HEK293 (cell line): ENCODE measurements around the gene RPS18.

Experiments
- GLI2 ChIP-seq: fragments of 450-650 bp; formaldehyde crosslinking; IDR thresholded peaks from 2 replicates; pipeline ENCODE4; 2017; ENCODE audit warnings: missing biosample characterization, missing genetic modification characterization, low read depth, borderline replicate concordance
- PRDM2 ChIP-seq: fragments of 450-650 bp; formaldehyde crosslinking; IDR thresholded peaks from 2 replicates; pipeline ENCODE4 v1.5.1; 2016; ENCODE audit warnings: missing biosample characterization, missing genetic modification characterization, borderline replicate concordance
- PRDM4 ChIP-seq: fragments of 450-650 bp; formaldehyde crosslinking; IDR thresholded peaks from 2 replicates; pipeline ENCODE4 v1.5.1; 2017; ENCODE audit warnings: missing biosample characterization, missing genetic modification characterization
- WT1 ChIP-seq: fragments of 450-650 bp; formaldehyde crosslinking; IDR thresholded peaks from 2 replicates; pipeline ENCODE4 v1.5.1; 2016; ENCODE audit warnings: missing biosample characterization, missing genetic modification characterization
- ZBTB10 ChIP-seq: fragments of 450-650 bp; formaldehyde crosslinking; IDR thresholded peaks from 2 replicates; pipeline ENCODE4 v1.5.1; 2016; ENCODE audit warnings: missing biosample characterization, missing genetic modification characterization
- ZNF140 ChIP-seq: fragments of 450-650 bp; formaldehyde crosslinking; IDR thresholded peaks from 2 replicates; pipeline ENCODE4 v1.5.1; 2016; ENCODE audit warnings: missing biosample characterization, missing genetic modification characterization
- ZNF146 ChIP-seq: fragments of 450-650 bp; formaldehyde crosslinking; IDR thresholded peaks from 2 replicates; pipeline ENCODE4 v1.5.1; 2016; ENCODE audit warnings: missing biosample characterization, missing genetic modification characterization
- ZNF221 ChIP-seq: fragments of 450-650 bp; formaldehyde crosslinking; IDR thresholded peaks from 2 replicates; pipeline ENCODE4 v1.5.1; 2017; ENCODE audit warnings: missing biosample characterization, missing genetic modification characterization, borderline replicate concordance
- ZNF223 ChIP-seq: fragments of 450-650 bp; formaldehyde crosslinking; IDR thresholded peaks from 2 replicates; pipeline ENCODE4 v1.5.1; 2016; ENCODE audit warnings: missing biosample characterization, missing genetic modification characterization
- ZNF398 ChIP-seq: fragments of 450-650 bp; formaldehyde crosslinking; IDR thresholded peaks from 2 replicates; pipeline ENCODE4 v1.5.1; 2017; ENCODE audit warnings: missing biosample characterization, missing genetic modification characterization
- ZNF548 ChIP-seq: fragments of 450-650 bp; formaldehyde crosslinking; IDR thresholded peaks from 2 replicates; pipeline ENCODE4 v1.5.1; 2016; ENCODE audit warnings: missing biosample characterization, missing genetic modification characterization
- ZNF596 ChIP-seq: fragments of 450-650 bp; IDR thresholded peaks from 2 replicates; pipeline ENCODE4 v1.5.0; 2018; ENCODE audit warnings: missing biosample characterization, mild to moderate bottlenecking, missing genetic modification characterization, moderate library complexity
- ZNF660 ChIP-seq: fragments of 450-650 bp; IDR thresholded peaks from 2 replicates; pipeline ENCODE4 v1.5.1; 2018; ENCODE audit warnings: missing biosample characterization, mild to moderate bottlenecking, missing genetic modification characterization
- ZNF670 ChIP-seq: fragments of 450-650 bp; formaldehyde crosslinking; IDR thresholded peaks from 2 replicates; pipeline ENCODE4 v1.5.1; 2016; ENCODE audit warnings: missing biosample characterization, missing genetic modification characterization, low read depth
- ZNF692 ChIP-seq: fragments of 450-650 bp; formaldehyde crosslinking; IDR thresholded peaks from 2 replicates; pipeline ENCODE4 v1.5.1; 2016; ENCODE audit warnings: missing biosample characterization, missing genetic modification characterization
- TF ChIP-seq, protein P1 (sequence below): fragments of 450-650 bp; formaldehyde crosslinking; IDR thresholded peaks from 2 replicates; pipeline ENCODE4 v1.5.1; 2016; ENCODE audit warnings: missing biosample characterization, missing genetic modification characterization
- TF ChIP-seq, protein P2 (sequence below): fragments of 450-650 bp; formaldehyde crosslinking; IDR thresholded peaks from 2 replicates; pipeline ENCODE4 v1.5.1; 2016; ENCODE audit warnings: missing biosample characterization, missing genetic modification characterization, borderline replicate concordance

Gene RPS18

DNA sequence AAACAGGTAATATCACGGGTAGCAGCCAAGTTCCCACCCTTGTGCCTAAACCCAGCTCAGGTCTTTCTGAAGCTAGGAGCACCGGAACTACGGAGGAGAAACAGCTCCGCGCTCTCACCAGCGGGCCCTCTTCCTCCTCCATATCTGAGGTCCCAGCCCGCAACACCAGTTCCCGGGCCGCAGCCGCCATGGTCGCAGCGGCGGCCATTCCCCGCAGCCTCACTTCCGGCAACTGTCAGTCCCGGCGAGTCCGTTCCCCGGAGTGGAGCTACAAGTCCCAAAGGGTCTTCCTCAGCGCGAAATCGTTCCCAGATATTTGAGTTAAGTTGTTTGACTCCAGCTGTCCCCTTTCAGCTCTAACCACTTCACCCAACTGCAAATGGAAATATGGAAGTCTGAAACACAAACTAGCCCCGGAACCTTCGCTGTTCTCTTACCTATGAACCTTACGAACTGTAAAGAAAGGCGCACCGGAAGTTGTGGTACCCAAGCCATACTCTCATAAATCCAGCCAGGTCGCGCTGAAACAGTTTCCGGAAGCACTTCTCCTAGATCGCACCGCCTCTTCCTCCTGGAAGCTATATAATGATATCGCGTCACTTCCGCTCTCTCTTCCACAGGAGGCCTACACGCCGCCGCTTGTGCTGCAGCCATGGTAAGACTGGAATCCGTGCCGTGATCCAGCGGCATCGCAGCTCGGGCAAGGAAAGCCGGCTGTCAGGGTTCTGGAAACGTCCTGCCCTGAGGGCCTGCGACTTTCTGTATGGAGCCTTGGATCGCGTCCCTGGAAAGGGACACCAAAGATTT lies at the start of gene RPS18, which contains the start of gene VPS52 (continued):
- no peak for TF ChIP-seq ZNF221 (tag by site-specific recombination)
- no peak for TF ChIP-seq GLI2 (tag by site-specific recombination)
- TF ChIP-seq ZNF670 (tag by site-specific recombination), result no peak
- TF ChIP-seq ZNF548 (tag by site-specific recombination), result no peak
- TF ChIP-seq PRDM2, result no peak
- TF ChIP-seq, protein P1, sequence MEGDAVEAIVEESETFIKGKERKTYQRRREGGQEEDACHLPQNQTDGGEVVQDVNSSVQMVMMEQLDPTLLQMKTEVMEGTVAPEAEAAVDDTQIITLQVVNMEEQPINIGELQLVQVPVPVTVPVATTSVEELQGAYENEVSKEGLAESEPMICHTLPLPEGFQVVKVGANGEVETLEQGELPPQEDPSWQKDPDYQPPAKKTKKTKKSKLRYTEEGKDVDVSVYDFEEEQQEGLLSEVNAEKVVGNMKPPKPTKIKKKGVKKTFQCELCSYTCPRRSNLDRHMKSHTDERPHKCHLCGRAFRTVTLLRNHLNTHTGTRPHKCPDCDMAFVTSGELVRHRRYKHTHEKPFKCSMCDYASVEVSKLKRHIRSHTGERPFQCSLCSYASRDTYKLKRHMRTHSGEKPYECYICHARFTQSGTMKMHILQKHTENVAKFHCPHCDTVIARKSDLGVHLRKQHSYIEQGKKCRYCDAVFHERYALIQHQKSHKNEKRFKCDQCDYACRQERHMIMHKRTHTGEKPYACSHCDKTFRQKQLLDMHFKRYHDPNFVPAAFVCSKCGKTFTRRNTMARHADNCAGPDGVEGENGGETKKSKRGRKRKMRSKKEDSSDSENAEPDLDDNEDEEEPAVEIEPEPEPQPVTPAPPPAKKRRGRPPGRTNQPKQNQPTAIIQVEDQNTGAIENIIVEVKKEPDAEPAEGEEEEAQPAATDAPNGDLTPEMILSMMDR, result peak; percentile 49; the same call in 1 of the 2 replicates
- TF ChIP-seq ZNF398 (tag by site-specific recombination), result no peak
- TF ChIP-seq ZBTB10 (tag by site-specific recombination), result peak; percentile 75
- TF ChIP-seq ZNF660 (tag by site-specific recombination), result peak; percentile 92
- peak; percentile 69 for TF ChIP-seq PRDM4
- TF ChIP-seq ZNF146 (tag by site-specific recombination), result no peak
- TF ChIP-seq WT1 (tag by site-specific recombination), result peak; percentile 10; the same call in 1 of the 2 replicates
- TF ChIP-seq ZNF223 (tag by site-specific recombination), result no peak
- no peak for TF ChIP-seq ZNF140
- TF ChIP-seq ZNF596 (tag by site-specific recombination), result peak; percentile 31; the same call in 1 of the 2 replicates
- TF ChIP-seq, protein P2, sequence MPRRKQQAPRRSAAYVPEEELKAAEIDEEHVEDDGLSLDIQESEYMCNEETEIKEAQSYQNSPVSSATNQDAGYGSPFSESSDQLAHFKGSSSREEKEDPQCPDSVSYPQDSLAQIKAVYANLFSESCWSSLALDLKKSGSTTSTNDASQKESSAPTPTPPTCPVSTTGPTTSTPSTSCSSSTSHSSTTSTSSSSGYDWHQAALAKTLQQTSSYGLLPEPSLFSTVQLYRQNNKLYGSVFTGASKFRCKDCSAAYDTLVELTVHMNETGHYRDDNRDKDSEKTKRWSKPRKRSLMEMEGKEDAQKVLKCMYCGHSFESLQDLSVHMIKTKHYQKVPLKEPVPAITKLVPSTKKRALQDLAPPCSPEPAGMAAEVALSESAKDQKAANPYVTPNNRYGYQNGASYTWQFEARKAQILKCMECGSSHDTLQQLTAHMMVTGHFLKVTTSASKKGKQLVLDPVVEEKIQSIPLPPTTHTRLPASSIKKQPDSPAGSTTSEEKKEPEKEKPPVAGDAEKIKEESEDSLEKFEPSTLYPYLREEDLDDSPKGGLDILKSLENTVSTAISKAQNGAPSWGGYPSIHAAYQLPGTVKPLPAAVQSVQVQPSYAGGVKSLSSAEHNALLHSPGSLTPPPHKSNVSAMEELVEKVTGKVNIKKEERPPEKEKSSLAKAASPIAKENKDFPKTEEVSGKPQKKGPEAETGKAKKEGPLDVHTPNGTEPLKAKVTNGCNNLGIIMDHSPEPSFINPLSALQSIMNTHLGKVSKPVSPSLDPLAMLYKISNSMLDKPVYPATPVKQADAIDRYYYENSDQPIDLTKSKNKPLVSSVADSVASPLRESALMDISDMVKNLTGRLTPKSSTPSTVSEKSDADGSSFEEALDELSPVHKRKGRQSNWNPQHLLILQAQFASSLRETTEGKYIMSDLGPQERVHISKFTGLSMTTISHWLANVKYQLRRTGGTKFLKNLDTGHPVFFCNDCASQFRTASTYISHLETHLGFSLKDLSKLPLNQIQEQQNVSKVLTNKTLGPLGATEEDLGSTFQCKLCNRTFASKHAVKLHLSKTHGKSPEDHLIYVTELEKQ (tag by site-specific recombination), result peak; percentile 70; the same call in 1 of the 2 replicates
- TF ChIP-seq ZNF692 (tag by site-specific recombination), result 0 out of 2 replicates have a peak, but pooled peaks have one; percentile 56
